GM18870 (cell line): ENCODE data around the gene PRIM1.
"Not testable (repeated sequence)": the region's sequence is repeated elsewhere in the genome, so short reads cannot be mapped to it uniquely, and the experiment has no call there.

ENCODE experiments used
- ATAC-seq: cut with Tn5 transposase; IDR thresholded peaks from one replicate; pipeline ENCODE4 v1.9.1; 2021; ENCODE audit warnings: moderate library complexity; ENCODE audit not compliant: unreplicated experiment

The PRIM1 gene

GRCh38 chr12:56751712-56752598 lies at the start of gene PRIM1:
PRIM1 (minus strand) TSS chr12:56752323; CDS start chr12:56752298, 25 bp downstream.
- peak; percentile 44 for ATAC-seq

- no peak for ATAC-seq
Observed at GRCh38 chr12:56800221-56800620, 48.1 kb upstream of the PRIM1 start.

- ATAC-seq = not testable (repeated sequence)
Observed at GRCh38 chr12:56799345-56799744, 47.2 kb upstream of the PRIM1 start.

- ATAC-seq = not testable (repeated sequence)
Observed at GRCh38 chr12:56795791-56796190, 43.7 kb upstream of the PRIM1 start.

- ATAC-seq = not testable (repeated sequence)
Observed at GRCh38 chr12:56795046-56795562, 43.0 kb upstream of the PRIM1 start.

- not testable (repeated sequence) for ATAC-seq
Observed at GRCh38 chr12:56793124-56793523, 41.0 kb upstream of the PRIM1 start.

- ATAC-seq = no peak
Observed at GRCh38 chr12:56792678-56793077, 40.6 kb upstream of the PRIM1 start.

- not testable (repeated sequence) for ATAC-seq
Observed at GRCh38 chr12:56789429-56789828, 37.3 kb upstream of the PRIM1 start.

- ATAC-seq = no peak
Observed at GRCh38 chr12:56787498-56787897, 35.4 kb upstream of the PRIM1 start.

GRCh38 chr12:56785874-56786273 lies 33.8 kb upstream of the PRIM1 start:
- no peak for ATAC-seq

- no peak for ATAC-seq
Observed at GRCh38 chr12:56785141-56785865, 33.2 kb upstream of the PRIM1 start.

- no peak for ATAC-seq
Observed at GRCh38 chr12:56781726-56782125, 29.6 kb upstream of the PRIM1 start.

GRCh38 chr12:56778756-56779155 lies 26.6 kb upstream of the PRIM1 start:
- ATAC-seq = no peak

- ATAC-seq = no peak
Observed at GRCh38 chr12:56776654-56777053, 24.5 kb upstream of the PRIM1 start.

GRCh38 chr12:56775638-56776037 lies 23.5 kb upstream of the PRIM1 start:
- ATAC-seq = no peak

- ATAC-seq = no peak
Observed at GRCh38 chr12:56773113-56773512, 21.0 kb upstream of the PRIM1 start.

- no peak for ATAC-seq
Observed at GRCh38 chr12:56772625-56773024, 20.5 kb upstream of the PRIM1 start.

- ATAC-seq = no peak
Observed at GRCh38 chr12:56769868-56770267, 17.7 kb upstream of the PRIM1 start.

GRCh38 chr12:56768424-56768823 lies 16.3 kb upstream of the PRIM1 start:
- no peak for ATAC-seq

GRCh38 chr12:56766535-56766934 lies 14.4 kb upstream of the PRIM1 start:
- peak; percentile 97 for ATAC-seq

GRCh38 chr12:56763753-56764657 lies 11.9 kb upstream of the PRIM1 start:
- ATAC-seq = no peak
